Germinal center (tissue), 1 donor: ENCODE data around the gene CBLC.
"Not testable (repeated sequence)": the region's sequence is repeated elsewhere in the genome, so short reads cannot be mapped to it uniquely, and the experiment has no call there.

Experiments used
- DNase-seq: peaks from one replicate; pipeline ENCODE4 v3.0.0; 2012; ENCODE audit warnings: mixed read lengths, low spot score

Gene CBLC

DNA sequence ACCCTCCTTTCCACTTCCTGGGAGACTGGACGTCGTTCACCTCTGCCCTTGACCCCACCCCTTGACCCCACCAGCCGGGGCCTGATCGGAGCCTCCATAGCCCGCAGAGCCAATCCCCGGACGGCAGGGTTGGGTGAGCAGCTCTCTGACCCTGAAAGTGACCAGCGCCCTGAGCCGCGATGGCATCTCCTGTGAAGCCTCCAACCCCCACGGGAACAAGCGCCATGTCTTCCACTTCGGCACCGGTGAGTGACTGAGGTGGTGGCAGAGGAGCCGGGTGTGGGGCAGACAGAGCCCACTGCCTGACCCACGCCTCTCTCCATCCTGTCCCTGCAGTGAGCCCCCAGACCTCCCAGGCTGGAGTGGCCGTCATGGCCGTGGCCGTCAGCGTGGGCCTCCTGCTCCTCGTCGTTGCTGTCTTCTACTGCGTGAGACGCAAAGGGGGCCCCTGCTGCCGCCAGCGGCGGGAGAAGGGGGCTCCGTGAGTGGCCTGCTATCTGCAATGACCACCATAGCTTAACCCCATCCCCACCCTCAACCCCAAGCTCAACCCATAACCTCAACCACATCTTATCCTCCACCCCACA, 41.6 kb downstream of the CBLC start:
- DNase-seq = no peak

DNA sequence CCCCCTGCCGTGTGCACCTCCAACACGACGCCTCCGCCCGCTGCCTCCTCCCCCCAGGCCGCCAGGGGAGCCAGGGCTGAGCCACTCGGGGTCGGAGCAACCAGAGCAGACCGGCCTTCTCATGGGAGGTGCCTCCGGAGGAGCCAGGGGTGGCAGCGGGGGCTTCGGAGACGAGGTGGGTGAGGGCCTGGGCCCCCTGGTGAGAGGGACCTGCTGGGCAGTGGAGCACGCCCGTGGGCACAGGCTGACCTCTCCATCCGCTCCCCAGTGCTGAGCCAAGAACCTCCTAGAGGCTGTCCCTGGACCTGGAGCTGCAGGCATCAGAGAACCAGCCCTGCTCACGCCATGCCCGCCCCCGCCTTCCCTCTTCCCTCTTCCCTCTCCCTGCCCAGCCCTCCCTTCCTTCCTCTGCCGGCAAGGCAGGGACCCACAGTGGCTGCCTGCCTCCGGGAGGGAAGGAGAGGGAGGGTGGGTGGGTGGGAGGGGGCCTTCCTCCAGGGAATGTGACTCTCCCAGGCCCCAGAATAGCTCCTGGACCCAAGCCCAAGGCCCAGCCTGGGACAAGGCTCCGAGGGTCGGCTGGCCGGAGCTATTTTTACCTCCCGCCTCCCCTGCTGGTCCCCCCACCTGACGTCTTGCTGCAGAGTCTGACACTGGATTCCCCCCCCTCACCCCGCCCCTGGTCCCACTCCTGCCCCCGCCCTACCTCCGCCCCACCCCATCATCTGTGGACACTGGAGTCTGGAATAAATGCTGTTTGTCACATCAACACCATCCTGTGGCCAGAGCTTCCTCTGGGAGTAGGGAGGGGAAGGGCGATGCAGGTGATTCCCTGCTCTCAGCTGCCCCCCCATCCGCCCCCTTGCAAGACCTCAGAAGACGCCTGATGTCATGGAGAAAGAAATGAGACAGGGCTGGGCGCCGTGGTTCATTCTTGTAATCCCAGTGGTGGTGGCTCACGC, 43.2 kb downstream of the CBLC start:
- DNase-seq = no peak

DNA sequence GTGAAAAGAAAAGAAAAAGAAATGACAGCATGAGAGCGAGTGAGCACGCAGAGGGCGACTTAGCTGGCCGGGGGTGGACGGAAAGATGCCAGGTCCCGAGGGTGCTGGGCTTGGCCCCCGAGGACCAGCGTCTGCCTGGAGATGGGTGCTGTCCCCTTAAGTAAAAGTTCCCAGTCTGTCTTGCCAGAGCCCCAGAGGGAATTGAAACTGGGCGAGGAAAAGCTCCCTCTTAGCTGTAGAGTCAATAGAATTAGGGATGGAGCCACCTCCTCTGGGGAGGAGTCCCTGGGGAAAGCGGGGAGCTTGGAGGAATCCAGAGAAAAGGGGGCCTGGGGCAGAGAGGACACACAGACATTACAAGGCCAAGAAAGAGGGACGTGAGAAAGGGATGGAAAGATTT, 44.5 kb downstream of the CBLC start:
- no peak for DNase-seq

DNA sequence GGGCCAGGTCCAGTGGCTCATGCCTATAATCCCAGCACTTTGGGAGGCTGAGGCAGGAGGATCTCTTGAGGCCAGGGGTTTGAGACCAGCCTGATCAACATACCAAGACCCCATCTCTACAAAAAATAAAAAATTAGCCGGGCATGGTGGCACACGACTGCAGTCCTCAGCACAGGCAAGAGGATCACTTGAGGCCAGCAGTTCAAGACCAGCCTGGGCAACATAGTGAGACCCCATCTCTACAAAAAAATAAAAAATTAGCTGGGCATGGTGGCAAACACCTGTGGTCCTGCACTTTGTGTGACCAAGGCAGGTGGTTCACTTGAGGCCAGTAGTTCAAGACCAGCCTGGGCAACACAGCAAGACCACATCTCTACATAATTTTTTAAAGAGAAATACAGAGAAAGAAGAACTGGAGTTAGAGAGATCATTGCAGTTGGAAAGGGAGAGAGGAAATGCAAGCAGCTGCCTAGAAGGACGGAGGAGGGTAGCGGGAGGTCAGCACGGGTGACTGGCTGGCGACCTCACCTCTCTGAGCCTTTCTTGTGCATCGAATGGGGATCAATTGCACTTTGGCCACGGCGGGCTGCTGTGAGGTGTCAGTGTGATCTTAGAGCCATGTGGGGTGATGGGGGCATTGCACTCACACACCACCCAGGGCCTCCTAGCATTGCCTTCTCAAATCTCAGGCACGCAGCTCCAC, 45.1 kb downstream of the CBLC start:
- DNase-seq = no peak

DNA sequence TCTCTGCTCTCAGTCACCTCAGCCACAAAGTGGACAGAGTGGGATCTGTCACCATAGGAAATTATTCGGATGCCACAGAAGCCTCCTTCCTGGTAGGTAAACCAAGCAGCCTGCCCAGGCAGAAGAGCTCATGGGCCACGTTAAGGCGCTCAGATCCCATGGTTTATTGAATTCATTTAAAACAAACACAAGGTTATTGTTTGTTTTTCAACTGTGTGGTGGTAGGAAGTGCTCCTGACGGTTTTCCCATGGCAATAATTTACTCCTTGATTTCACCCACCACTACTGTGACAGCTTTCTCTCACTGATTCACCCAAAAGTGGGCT, 45.6 kb downstream of the CBLC start:
- no peak for DNase-seq

DNA sequence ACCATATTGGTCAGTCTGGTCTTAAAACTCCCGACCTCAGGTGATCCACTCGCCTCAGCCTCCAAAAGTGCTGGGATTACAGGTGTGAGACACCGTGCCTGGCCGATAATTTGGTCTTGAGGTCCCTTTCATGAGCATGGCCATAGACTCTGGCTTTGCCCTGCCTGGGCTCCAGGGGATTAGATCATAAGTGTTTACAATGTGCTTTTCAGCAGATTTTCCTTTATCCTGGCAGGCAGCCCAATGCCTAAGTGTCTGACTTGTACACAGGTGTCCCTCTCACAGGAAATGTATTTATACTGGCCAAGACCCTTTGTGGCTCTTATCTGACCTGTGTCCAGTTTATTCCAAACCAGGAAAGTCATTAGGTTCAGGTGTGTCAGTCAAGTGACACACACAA, 47.1 kb downstream of the CBLC start:
- no peak for DNase-seq

DNA sequence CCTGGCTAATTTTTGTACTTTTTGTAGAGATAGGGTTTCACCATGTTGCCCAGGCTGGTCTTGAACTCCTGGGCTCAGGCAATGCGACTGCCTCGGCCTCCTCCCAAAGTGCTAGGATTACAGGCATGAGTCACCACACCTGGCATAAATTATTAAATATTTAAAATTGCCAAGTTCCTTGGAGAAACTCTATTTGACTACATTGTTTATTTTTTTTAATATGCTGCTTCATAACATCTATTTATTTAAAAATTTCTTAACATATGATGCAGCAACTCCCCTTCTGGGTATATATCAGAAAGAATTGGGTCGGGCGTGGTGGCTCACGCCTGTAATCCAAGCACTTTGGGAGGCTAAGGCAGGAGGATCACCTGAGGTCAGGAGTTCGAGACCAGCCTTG, 55.2 kb downstream of the CBLC start:
- DNase-seq = not testable (repeated sequence)

DNA sequence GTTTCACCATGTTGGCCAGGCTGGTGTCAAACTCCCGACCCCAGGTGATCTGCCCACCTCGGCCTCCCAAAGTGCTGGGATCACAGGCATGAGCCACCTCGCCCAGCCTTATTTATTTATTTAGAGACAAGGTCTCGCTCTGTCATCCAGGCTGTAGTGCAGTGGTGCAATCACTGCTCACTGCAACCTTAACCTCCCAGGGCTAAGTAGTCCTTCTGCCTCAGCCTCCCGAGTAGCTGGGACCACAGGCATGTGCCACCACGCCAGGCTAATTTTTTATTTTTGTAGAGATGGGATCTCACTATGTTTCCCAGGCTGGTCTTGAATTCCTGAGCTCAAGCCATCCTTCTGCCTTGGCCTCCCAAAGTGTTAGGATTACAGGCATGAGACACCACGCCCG, 56.7 kb downstream of the CBLC start:
- not testable (repeated sequence) for DNase-seq

DNA sequence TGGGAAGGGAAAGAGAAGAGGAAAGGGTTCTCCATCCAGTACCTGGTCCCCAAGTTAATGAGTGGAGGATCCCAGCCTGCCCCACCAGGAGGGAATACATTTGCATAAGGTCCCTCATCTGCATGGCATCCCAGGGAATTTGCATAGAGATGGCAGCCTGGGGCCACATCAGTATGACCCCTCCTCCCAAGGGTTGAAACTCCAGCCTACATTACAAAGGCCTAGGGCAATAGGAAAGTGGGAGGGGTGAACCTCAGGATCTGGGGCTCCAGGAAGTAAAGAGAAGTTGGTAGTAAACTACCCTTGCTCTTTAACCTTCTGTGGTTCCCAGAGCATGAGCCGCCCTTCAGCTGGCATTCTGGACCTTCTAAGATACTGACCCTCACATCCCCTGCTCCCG, 61.6 kb downstream of the CBLC start:
- DNase-seq = no peak

DNA sequence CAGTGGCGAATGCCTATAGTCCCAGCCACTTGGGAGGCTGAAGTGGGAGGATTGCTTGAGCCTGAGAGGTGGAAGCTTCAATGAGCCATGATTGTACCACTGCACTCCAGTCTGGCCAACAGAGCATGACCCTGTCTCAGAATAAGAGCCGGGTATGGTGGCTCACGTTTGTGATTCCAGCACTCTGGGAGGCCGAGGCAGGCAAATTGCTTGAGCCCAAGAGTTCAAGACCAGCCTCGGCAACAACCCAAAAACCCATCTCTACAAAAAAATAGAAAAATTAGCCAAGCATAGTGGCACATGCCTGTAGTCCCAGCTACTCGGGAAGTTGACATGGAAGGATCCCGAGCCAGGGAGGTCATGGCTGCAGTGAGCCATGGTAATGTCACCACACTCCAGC, 63.1 kb downstream of the CBLC start:
- no peak for DNase-seq

DNA sequence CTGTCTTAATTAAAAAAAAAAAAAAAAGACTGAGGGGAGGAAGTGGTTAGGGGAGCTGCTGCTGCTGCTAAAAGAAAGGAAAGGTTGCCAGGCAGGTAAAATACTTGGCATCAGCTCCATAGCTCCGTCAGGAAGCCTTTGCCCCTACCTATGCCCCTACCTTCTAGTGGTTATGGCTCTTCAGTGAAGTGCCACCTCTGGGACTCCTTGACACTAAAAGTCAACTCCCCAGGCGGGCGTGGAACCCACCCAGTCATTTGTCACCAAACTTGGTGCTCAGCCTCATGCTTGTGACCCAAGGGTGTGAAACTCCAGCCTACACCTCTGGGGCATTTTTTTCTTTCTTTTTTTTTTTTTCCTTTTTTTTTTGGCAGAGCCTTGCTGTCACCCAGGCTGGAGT, 63.5 kb downstream of the CBLC start:
- DNase-seq = no peak

DNA sequence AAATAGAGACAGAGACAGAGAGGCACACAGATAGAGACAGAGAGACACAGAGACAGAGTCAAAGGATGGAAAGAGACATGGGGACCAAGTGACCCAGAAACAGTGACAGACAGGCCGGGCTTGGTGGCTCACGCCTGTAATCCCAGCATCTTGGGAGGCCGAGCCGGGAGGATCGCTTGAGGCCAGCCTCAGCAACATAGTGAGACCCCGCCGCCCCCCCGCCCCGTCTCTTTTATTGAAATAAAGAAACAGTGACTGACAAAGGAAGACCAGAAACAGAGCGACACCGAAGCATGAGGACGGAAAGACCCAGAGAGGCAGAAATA, 67.6 kb downstream of the CBLC start:
- no peak for DNase-seq

DNA sequence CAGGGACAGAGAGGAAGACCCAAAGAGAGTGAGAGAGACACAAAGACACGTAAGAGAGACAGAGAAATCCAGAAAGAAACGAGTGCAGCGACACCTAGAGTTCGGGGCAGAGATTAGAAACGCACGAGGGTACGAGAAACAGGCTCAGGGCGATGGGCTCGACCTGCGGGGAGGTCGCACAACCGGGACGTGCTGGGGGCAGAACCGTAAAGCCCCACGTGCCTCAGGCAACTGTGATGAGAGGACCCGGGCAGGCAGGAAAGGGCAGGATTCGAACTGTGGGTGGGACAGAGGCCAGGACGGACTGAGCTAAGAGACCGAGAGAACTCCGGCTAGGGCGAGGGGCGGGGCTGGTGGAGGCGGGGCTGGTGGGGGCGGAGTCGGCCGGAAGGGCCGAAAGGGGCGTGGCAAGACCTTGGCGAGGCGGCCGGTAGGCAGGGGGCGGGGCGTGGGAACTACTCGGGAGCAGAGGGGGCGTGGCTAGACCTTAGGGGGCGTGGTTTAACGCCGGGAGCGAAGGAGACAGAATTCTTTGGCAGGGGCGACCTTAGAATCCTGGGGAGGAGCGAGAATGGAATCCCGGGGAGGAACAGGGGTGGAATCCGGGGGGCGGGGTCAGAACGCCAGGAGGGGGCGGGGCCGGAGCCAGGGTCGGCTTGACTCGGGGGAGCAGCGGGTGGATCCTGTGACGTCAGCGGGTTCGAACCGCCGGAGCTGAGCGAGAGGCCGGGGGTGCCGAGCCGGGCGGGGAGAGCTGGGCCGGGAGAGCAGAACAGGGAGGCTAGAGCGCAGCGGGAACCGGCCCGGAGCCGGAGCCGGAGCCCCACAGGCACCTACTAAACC, 68.1 kb downstream of the CBLC start, which contains the start of gene NECTIN2:
NECTIN2 (plus strand) TSS at position 686 of the 843 bp plus-strand sequence. CDS start 229 bp downstream, outside the sequence.
- peak; percentile 96 for DNase-seq

DNA sequence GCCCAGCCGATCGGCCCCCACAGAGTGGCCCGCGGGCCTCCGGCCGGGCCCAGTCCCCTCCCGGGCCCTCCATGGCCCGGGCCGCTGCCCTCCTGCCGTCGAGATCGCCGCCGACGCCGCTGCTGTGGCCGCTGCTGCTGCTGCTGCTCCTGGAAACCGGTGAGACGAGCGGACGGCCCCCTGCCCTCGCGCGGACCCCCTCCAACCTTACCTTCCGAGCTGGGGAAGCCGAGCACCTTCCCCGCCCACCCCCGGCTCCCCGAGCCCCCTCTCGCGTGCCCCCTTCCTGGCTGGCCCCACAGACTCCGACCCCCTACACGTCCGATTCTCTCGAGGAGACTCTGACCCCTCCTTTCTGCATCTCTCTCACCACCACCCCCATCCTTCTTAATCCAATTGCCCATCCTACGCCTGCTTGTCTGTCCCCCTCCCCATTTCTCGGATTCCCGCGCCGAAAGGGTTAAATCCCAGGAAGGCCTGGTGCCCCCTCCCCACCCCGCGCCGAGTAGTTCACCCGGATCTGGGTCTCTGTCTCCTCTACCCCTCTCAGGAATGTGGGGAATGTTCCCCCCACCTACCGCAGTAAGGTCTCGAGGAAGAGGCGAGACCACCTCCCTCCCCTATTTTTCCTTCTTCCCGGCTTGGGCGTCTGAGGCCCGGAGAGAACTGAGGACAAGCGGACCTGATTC, 68.9 kb downstream of the CBLC start:
- DNase-seq = no peak

DNA sequence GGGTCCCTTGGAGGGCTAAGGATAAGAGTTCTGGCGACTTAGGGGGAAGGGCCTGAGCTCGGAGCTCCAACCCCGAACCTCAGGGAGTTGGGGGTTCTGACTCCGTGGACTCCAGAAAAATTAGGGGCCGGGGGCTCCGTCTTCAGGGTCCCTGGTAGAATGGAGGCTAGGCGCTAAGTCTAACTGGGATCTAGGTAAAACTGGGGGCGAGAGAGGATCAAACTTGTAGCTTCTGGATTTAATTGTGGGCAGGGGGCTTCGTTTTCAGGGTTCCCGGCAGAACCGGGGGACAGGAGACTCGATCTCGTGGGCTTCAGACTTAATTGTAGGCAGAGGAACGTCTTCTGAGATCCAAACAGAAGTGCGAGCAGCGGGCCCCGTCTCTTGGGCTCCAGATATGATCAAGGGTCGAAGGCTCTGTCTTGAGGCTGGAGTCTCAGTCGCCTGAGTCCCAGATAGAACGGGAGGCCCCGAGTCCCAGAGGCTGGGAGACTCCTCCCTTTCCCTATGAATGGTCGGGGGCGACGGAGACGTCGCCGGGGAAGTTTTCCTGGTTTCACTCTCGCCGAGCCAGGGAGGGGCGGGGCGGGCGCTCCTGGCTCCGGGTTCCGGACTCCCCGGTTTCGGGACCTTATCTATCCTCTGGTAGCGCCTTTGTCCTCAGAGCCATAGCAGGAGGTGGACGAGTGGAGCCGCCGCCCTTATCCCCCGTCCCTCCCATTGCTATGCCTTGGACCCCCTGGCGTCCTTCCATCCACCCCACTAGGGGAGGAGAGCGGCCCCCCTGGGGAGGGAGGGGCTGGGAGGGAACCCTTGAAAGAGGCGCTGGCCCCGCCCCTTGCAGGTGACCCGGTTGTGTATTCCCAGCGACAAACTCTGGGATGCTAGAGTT, 69.7 kb downstream of the CBLC start:
- DNase-seq = no peak

DNA sequence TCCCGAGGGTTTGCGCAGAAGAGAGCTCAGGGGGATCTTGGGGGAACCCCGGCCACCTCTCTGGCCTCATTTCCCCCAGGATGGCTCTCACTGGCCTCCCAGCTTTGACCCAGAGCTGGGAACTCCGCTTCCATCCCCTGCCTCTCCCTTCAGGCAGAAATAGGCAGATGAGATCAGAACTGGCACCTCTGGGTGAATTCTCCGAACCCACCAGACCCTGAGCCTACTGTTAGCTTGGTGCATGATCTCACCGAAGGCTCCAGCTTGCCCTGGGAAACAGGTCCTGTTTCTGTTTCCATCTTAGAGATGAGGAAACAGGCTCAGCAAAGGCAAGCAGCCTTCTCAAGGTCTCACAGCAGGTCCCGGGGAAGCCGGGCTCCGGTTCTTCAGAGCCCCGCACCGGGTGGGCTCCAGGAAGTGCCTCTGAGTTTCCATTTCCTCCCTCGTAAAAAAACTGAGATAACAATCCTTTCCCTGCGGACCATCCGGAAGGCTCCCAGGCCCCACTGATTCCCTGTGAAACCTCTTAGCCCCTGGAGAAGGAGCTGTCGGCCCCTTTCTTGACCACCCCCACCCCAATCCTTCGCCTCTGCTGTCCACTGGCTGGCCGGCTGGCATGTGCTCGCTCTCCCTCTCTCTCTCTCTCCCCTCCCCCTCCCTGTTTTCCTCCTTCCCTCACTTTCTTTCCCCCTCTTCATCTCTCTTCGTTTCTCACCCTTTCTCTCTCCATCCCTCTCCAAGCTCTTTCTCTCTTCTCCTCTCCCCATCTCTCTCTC, 70.5 kb downstream of the CBLC start:
- no peak for DNase-seq

DNA sequence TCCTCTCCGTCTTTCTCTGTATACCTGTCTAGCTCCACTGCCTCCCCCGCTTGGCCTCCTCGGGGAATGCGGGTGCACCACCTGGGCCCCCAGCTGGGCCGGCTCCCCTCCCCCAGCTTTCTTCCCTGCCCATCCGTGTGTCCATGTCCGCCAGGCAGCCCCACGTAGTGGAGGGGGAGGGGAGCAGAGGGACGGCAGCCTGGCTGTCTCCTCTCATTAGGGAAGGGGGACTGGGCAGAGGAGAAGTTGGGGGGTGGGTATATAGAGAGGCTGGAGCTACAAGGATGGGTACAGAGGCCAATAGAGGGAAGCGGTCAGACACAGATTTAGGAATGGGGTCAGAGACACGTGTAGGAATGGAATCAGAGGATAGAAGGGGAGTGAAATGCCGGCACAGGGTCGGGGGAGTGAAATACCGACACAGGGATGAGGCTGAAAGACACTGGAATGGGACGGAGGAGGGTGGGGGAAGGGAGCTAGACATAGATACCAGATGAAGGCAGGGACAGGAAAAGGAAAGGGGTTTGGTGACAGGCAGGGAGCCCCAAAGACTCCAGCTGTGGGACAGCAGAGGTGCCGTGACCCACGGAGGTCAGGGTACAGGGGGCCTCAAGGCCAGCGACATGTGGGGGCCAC, 71.2 kb downstream of the CBLC start:
- no peak for DNase-seq
